Fibroblast of the aortic adventitia (primary cell): ENCODE results near the gene PTPRG. TPM values are rescaled to one million over a fixed set of nuclear protein-coding genes. Genes with fewer than 3 reads are reported as not detected.
A peak's percentile ranks its signal among the peaks of the same experiment; 100 is the strongest.

ENCODE experiments used
- DNase-seq: peaks from one replicate; pipeline ENCODE4 v3.0.0-alpha.2; 2010; ENCODE audit warnings: low read depth
- H3K4me3 ChIP-seq: 2 replicates; pipeline ENCODE4 v1.5.1; 2011; ENCODE audit warnings: low read depth, mild to moderate bottlenecking, control low read depth, low read length, moderate library complexity
- CTCF ChIP-seq: IDR thresholded peaks from 2 replicates; pipeline ENCODE4 v1.5.1; 2011; ENCODE audit warnings: mild to moderate bottlenecking, low read length, control low read depth, inconsistent platforms; ENCODE audit not compliant: insufficient read depth
- total RNA-seq: library from RNA; depleted of rRNA; stranded (reverse); fragments of >200 nt; gene quantifications from 2 replicates; pipeline ENCODE4 v1.2.3, GENCODE V29; 2012; ENCODE audit warnings: low replicate concordance

PTPRG gene
- total RNA-seq, 1 donor: 52.0 TPM

GRCh38 chr3:61582846-61583245, 21.5 kb downstream of the PTPRG start:
- no peak for DNase-seq
- H3K4me3 ChIP-seq: no peak overlapping the region
- no peak for TF ChIP-seq CTCF

GRCh38 chr3:61583890-61584875, 22.8 kb downstream of the PTPRG start:
- H3K4me3 ChIP-seq: no peak overlapping the region
- TF ChIP-seq CTCF: no peak
- DNase-seq: no peak

GRCh38 chr3:61589856-61590255, 28.5 kb downstream of the PTPRG start:
- peak; percentile 61 for DNase-seq
- no peak for TF ChIP-seq CTCF
- no peak overlapping the region for H3K4me3 ChIP-seq

GRCh38 chr3:61591300-61591699, 29.9 kb downstream of the PTPRG start:
- DNase-seq: no peak

GRCh38 chr3:61593446-61594029, 32.2 kb downstream of the PTPRG start:
- no peak overlapping the region for H3K4me3 ChIP-seq
- TF ChIP-seq CTCF: no peak
- DNase-seq: no peak

More at GRCh38 chr3:61591300-61591699, 29.9 kb downstream of the PTPRG start:
- H3K4me3 ChIP-seq: no peak overlapping the region
- TF ChIP-seq CTCF: no peak

GRCh38 chr3:61594144-61594963, 33.0 kb downstream of the PTPRG start:
- H3K4me3 ChIP-seq: no peak overlapping the region
- no peak for DNase-seq
- no peak for TF ChIP-seq CTCF
